SU-DHL-6 (cell line): Measurements from ENCODE around the gene ATE1.

Experiments used
- EZH2phosphoT487 ChIP-seq: fragments of 200-600 bp; sonication (generic), shearing (Covaris generic); conservative IDR thresholded peaks from 2 replicates; pipeline ENCODE4 v1.6.1; 2018; ENCODE audit warnings: mild to moderate bottlenecking, antibody characterized with exemption, low read length, moderate library complexity, mixed read lengths
- TF ChIP-seq, protein P1 (sequence below): fragments of 200-600 bp; sonication (generic); IDR thresholded peaks from one replicate; pipeline ENCODE4 v1.5.1; 2017; ENCODE audit warnings: antibody characterized with exemption, mild to moderate bottlenecking, low read length, moderate library complexity; ENCODE audit not compliant: insufficient read depth, poor library complexity, severe bottlenecking

- TF ChIP-seq, protein P1, sequence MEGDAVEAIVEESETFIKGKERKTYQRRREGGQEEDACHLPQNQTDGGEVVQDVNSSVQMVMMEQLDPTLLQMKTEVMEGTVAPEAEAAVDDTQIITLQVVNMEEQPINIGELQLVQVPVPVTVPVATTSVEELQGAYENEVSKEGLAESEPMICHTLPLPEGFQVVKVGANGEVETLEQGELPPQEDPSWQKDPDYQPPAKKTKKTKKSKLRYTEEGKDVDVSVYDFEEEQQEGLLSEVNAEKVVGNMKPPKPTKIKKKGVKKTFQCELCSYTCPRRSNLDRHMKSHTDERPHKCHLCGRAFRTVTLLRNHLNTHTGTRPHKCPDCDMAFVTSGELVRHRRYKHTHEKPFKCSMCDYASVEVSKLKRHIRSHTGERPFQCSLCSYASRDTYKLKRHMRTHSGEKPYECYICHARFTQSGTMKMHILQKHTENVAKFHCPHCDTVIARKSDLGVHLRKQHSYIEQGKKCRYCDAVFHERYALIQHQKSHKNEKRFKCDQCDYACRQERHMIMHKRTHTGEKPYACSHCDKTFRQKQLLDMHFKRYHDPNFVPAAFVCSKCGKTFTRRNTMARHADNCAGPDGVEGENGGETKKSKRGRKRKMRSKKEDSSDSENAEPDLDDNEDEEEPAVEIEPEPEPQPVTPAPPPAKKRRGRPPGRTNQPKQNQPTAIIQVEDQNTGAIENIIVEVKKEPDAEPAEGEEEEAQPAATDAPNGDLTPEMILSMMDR = no peak
- no peak for TF ChIP-seq EZH2phosphoT487
These were observed 235.2 kb downstream of the ATE1 start for GRCh38 chr10:121692626-121693025.
